ENCODE measurements around the gene CMTM4. TPM values are rescaled to one million over a fixed set of nuclear protein-coding genes. Genes with fewer than 3 reads are reported as not detected.
A peak's percentile ranks its signal among the peaks of the same experiment; 100 is the strongest.

CMTM4 gene
- total and polyA plus RNA-seq, 11 donors, result 4.5 to 22.5 (median 12.2) TPM

DNA sequence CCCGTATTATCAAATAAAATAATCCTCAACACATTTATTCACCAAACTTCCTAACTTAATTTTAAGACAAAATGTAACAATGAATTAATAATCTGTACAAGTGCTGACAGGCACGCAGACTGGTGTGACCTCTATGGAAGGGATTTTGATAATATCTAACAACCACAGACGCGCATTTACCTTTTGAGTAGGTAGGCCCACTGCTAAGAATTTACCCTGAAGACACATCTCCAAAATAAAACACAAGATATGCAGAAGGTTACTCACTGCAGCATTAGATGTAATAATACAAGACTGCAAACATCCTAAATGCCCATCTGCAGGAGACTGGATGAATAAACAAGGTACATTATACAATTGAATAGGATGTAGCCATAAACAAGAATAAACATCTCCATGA is 22.7 kb upstream of the CMTM4 start:
- no peak overlapping the region for H3K4me3 ChIP-seq

DNA sequence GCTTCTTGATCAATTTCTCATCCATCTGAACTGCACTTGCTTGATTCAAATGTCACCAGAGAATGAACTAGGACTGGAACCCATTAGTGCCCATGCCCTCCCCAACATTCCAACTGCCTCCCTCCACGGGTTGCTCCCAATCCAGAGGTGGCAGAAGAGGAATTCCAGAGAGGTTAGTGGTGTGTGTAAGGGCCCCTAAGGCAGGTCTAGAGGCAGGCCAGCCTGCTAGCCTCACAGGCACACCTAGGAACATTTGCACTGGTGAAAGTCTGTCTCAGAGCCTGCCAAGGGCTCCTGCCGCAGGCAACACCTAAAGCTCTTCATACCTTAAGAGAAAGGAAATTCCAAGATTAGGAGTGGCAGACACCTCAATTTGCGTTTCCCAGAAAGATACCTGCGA is 21.2 kb upstream of the CMTM4 start:
- no peak for ATAC-seq
- intact Hi-C loops (cut with DNase I), result loop anchor here in 2 of 10 donors (10.0 kb wide), 3 partner anchors 53 to 97 kb away; no protein-coding TSS in a partner anchor
- Histone ChIP-seq H3K4me1 (peaks cover 0 to 6% (median 0%) of the 10 kb centered on the region in 12 donors), H3K36me3 (peaks cover 0 to 50% (median 37%) of the 10 kb centered on the region in 9 donors), H3K27ac (no peak overlapping the region), H3K27me3 (no peaks in the 10 kb centered on the region), H3K9me3 (no peaks in the 10 kb centered on the region), H3K4me3 (no peak overlapping the region)
- 68 to 78% (median 70%) methylated on average over 4 of the region's 4 CpGs for WGBS, 4 donors
- DNase-seq, result no peak
- TF ChIP-seq, protein P1, sequence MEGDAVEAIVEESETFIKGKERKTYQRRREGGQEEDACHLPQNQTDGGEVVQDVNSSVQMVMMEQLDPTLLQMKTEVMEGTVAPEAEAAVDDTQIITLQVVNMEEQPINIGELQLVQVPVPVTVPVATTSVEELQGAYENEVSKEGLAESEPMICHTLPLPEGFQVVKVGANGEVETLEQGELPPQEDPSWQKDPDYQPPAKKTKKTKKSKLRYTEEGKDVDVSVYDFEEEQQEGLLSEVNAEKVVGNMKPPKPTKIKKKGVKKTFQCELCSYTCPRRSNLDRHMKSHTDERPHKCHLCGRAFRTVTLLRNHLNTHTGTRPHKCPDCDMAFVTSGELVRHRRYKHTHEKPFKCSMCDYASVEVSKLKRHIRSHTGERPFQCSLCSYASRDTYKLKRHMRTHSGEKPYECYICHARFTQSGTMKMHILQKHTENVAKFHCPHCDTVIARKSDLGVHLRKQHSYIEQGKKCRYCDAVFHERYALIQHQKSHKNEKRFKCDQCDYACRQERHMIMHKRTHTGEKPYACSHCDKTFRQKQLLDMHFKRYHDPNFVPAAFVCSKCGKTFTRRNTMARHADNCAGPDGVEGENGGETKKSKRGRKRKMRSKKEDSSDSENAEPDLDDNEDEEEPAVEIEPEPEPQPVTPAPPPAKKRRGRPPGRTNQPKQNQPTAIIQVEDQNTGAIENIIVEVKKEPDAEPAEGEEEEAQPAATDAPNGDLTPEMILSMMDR (IDR thresholded peaks at IDR 0.05), result no peak
- TF ChIP-seq POLR2A (IDR thresholded peaks at IDR 0.05), result no peak

More for the DNA sequence above, 22.7 kb upstream of the CMTM4 start:
- peaks cover 3 to 65% (median 51%) of the 10 kb centered on the region in 9 donors for H3K36me3 ChIP-seq
- no peaks in the 10 kb centered on the region for H3K27me3 ChIP-seq
- WGBS, 4 donors, result 95 to 97% (median 96%) methylated on average over 4 of the region's 4 CpGs
- DNase-seq (no peak), ATAC-seq (no peak)
- intact Hi-C loops (cut with DNase I), result loop anchor here in 2 of 10 donors (10.0 kb wide), 3 partner anchors 54 to 96 kb away; no protein-coding TSS in a partner anchor
- TF ChIP-seq POLR2A (IDR thresholded peaks at IDR 0.05), result no peak
- TF ChIP-seq, protein P1 (IDR thresholded peaks at IDR 0.05), result no peak
- no peaks in the 10 kb centered on the region for H3K9me3 ChIP-seq
- no peaks in the 10 kb centered on the region for H3K4me1 ChIP-seq
- no peak overlapping the region for H3K27ac ChIP-seq

DNA sequence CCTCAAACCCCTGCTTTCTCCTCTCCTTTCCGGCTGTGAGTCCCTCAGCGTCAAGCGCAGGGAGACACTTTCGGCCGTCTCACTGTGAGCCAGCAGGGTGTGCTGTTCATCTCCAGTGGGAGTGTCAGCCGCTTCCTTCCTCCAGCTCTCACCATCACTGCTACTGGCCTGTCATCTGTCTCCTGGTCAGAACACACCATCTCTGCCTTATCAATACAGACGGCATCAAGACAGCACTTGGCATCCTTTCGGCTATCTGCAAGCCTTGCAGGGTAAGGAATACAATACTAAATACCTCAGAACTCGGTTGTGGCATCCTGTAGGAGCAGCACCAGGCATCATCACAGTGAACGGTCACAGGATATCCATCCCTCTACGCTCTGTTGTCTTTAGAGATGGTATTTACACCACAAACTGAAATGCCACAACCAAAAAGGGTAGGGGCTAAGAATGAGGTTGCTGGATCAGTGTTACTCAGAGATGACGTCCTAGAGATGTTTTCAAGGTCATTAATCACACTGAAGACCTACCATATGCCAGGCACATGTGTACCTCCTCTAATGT is 20.7 kb upstream of the CMTM4 start:
- H3K36me3 ChIP-seq, result peaks cover 0 to 44% (median 31%) of the 10 kb centered on the region in 9 donors
- DNase-seq (peak in 2 of 5 donors; percentile 27 to 35), ATAC-seq (peak; percentile 38 to 82 (median 67))
- 43 to 56% (median 46%) methylated on average over 12 of the region's 12 CpGs for WGBS, 4 donors
- intact Hi-C loops (cut with DNase I), result loop anchor here in 2 of 10 donors (10.0 kb wide), 3 partner anchors 52 to 98 kb away; no protein-coding TSS in a partner anchor
- H3K27me3 ChIP-seq, result no peaks in the 10 kb centered on the region
- H3K27ac ChIP-seq, result no peak overlapping the region
- H3K4me3 ChIP-seq, result no peak overlapping the region
- no peaks in the 10 kb centered on the region for H3K9me3 ChIP-seq
- H3K4me1 ChIP-seq, result peaks cover 0 to 6% (median 0%) of the 10 kb centered on the region in 12 donors
- TF ChIP-seq, protein P1 (IDR thresholded peaks at IDR 0.05), result peak; percentile 31 to 67 (median 38)
- no peak for TF ChIP-seq POLR2A (IDR thresholded peaks at IDR 0.05)

DNA sequence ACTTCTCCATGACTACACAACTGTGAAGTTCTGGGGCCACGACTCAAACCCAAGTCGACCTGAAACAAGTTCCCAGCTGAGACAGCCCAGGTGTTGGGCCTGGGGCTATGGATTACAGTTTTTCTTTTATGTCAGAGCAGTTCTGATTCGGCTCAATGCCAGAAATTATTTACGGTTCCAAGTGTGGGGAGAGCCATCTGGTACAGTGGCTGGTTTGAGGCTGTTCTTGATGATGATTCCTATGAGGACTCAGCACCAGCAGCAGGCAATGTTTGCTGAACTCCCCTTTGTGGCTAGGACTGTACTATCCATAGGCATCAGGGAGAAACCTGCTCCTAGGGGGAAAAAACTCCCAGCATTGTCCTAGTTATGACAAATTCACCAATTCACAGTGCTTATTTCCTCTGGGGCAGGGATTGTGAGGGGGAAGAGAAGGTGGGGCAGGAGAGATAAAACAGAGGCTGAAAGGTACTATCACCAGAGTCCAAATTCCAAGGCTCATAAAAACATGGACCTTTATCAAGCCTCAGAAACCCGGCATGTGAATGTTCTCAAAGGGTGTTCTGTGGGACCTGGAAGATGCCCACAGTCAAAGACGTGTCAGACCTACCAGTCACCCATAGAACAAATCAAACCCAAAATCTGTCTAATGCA is 18.2 kb upstream of the CMTM4 start:
- peaks cover 0 to 6% (median 0%) of the 10 kb centered on the region in 12 donors for H3K4me1 ChIP-seq
- no peak for TF ChIP-seq POLR2A (IDR thresholded peaks at IDR 0.05)
- TF ChIP-seq, protein P1 (IDR thresholded peaks at IDR 0.05), result no peak
- no peak overlapping the region for H3K27ac ChIP-seq
- peaks cover 0 to 6% (median 0%) of the 10 kb centered on the region in 12 donors for H3K9me3 ChIP-seq
- H3K36me3 ChIP-seq, result peaks cover 0 to 21% (median 16%) of the 10 kb centered on the region in 9 donors
- DNase-seq (no peak), ATAC-seq (no peak)
- 58 to 68% (median 64%) methylated on average over 6 of the region's 6 CpGs for WGBS, 4 donors
- no peaks in the 10 kb centered on the region for H3K27me3 ChIP-seq
- no peak overlapping the region for H3K4me3 ChIP-seq
- intact Hi-C loops (cut with DNase I), result loop anchor here in 2 of 10 donors (10.0 kb wide), 3 partner anchors 50 to 100 kb away; no protein-coding TSS in a partner anchor
